ENCODE results near the gene MMP15.

MMP15 gene

DNA sequence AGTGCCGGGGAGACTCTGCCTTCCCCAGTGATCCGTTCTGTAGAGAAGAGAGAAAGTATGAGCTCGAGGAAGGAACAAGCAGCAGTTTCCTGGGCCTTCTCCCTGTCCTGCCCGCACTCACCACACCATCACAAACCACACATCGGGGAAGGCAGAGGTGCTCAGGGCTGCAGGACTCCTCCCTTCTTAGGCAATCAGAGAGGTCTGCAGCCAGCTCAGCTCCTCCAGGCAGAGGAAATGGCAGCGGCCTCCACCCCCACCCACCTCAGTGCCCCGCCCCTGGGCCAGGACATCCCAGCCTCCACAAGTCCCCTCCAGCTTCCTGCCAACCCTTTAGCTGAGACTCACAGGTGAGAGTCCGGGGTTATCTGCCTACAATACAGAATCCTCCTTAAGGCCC is 27.1 kb upstream of the MMP15 start:
- ChIA-PET CTCF (interaction anchor here (0.9 kb wide), 1 partner anchor 100 kb away, joined by 3 read pairs; no protein-coding TSS in a partner anchor), POLR2A (interaction anchor here (1.1 kb wide), 1 partner anchor 263 kb away, joined by 3 read pairs; the partner anchor contains the start of gene KATNB1)
- TF ChIP-seq HDGF (IDR thresholded peaks at IDR 0.05; ENCODE audit: borderline replicate concordance) (no peak), TARDBP (IDR thresholded peaks at IDR 0.05) (no peak), BHLHE40 (IDR thresholded peaks at IDR 0.05; ENCODE audit: borderline replicate concordance) (no peak), FOXA1 (IDR thresholded peaks at IDR 0.05) (no peak), SUZ12 (IDR thresholded peaks at IDR 0.05) (no peak), SP1 (IDR thresholded peaks at IDR 0.05) (no peak), NFRKB (IDR thresholded peaks at IDR 0.05) (no peak), CTBP1 (IDR thresholded peaks at IDR 0.05; ENCODE audit: borderline replicate concordance) (no peak), ELF4 (IDR thresholded peaks at IDR 0.05) (no peak), L3MBTL2 (conservative IDR thresholded peaks at IDR 0.05) (no peak), ARNT (IDR thresholded peaks at IDR 0.05) (no peak), LEF1 (IDR thresholded peaks at IDR 0.05; ENCODE audit: borderline replicate concordance) (no peak), FOXK2 (IDR thresholded peaks at IDR 0.05) (no peak), ZNF384 (IDR thresholded peaks at IDR 0.05) (no peak), FOXM1 (IDR thresholded peaks at IDR 0.05; ENCODE audit: borderline replicate concordance) (no peak)
- DNase-seq (ENCODE audit: extremely low spot score) = no peak

DNA sequence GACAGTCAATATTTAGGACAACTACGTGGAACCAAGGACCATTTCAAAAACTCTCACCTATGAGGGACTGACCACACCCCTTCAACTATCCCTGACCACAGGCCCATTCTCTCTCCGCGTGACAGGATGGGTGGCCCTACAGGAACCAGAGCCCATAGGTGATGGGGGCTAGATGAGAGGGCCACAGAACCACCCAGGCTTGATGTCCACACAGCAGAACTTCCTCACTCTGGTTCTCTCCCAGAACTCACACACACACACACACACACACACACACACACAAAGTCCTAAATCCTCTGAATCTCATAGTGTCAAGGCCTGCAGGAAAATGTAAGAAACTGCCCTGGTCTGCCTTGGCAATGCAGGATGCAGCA is 26.6 kb upstream of the MMP15 start:
- DNase-seq (ENCODE audit: extremely low spot score) = no peak
- POLR2A ChIA-PET = interaction anchor here (1.1 to 1.2 kb wide), 2 partner anchors 130 to 263 kb away, joined by 3 to 4 read pairs; partner anchors contain the start of genes CFAP20 and KATNB1
- TF ChIP-seq FOXK2 (IDR thresholded peaks at IDR 0.05) = no peak
- no peak for TF ChIP-seq HDGF (IDR thresholded peaks at IDR 0.05; ENCODE audit: borderline replicate concordance)
- TF ChIP-seq, protein P1, sequence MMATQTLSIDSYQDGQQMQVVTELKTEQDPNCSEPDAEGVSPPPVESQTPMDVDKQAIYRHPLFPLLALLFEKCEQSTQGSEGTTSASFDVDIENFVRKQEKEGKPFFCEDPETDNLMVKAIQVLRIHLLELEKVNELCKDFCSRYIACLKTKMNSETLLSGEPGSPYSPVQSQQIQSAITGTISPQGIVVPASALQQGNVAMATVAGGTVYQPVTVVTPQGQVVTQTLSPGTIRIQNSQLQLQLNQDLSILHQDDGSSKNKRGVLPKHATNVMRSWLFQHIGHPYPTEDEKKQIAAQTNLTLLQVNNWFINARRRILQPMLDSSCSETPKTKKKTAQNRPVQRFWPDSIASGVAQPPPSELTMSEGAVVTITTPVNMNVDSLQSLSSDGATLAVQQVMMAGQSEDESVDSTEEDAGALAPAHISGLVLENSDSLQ (IDR thresholded peaks at IDR 0.05) = no peak
- TF ChIP-seq ZNF384 (IDR thresholded peaks at IDR 0.05) = no peak
- TF ChIP-seq SP1 (IDR thresholded peaks at IDR 0.05) = no peak
- no peak for TF ChIP-seq BHLHE40 (IDR thresholded peaks at IDR 0.05; ENCODE audit: borderline replicate concordance)
- no peak for TF ChIP-seq LEF1 (IDR thresholded peaks at IDR 0.05; ENCODE audit: borderline replicate concordance)
- no peak for TF ChIP-seq SUZ12 (IDR thresholded peaks at IDR 0.05)
- no peak for TF ChIP-seq CTBP1 (IDR thresholded peaks at IDR 0.05; ENCODE audit: borderline replicate concordance)
- no peak for TF ChIP-seq L3MBTL2 (conservative IDR thresholded peaks at IDR 0.05)
- CTCF ChIA-PET = interaction anchor here (0.9 kb wide), 2 partner anchors 67 to 100 kb away, joined by 3 read pairs; no protein-coding TSS in a partner anchor

DNA sequence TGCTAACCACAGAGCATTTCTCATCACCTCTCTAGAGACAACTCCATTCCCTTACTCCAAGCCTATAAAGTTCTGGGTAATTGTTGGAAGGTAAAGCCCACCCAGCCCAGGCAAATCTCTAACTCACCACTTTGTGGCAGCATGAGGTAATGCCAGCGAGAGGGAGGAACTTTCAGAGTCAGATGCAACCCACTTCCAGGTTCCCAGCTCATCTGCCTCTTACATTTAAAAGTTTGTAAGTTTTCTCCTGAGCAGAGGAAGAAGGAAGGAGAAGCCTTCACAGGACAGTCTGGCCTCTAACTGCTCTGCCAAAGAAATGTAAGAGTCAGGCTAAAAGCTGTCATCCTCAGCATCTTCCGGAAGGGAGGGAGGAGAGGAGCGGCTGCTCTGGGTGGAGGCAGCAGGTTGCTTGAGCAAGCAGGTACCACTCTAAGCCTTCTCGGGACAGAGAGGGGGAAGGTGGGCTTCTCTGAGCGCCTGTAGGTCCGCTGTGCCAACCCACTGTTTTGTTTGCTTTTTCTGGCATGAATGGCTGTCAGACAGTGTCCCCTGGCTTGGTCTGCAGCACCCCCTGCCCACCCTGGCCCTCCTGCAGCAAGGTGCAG is 26.1 kb upstream of the MMP15 start:
- DNase-seq (ENCODE audit: extremely low spot score) = no peak
- ChIA-PET CTCF (interaction anchor here (0.9 kb wide), 1 partner anchor 67 kb away, joined by 3 read pairs; no protein-coding TSS in a partner anchor), POLR2A (interaction anchor here (0.6 to 1.2 kb wide), 3 partner anchors 19 to 264 kb away, joined by 3 to 4 read pairs (median 3); partner anchors contain the start of genes CFAP20 and KATNB1)
- no peak for TF ChIP-seq FOXK2 (IDR thresholded peaks at IDR 0.05)
- TF ChIP-seq L3MBTL2 (conservative IDR thresholded peaks at IDR 0.05) = no peak
- no peak for TF ChIP-seq SUZ12 (IDR thresholded peaks at IDR 0.05)
- no peak for TF ChIP-seq ARNT (IDR thresholded peaks at IDR 0.05)
- TF ChIP-seq, protein P1 (IDR thresholded peaks at IDR 0.05) = no peak
- TF ChIP-seq ZNF384 (IDR thresholded peaks at IDR 0.05) = no peak
- TF ChIP-seq TARDBP (IDR thresholded peaks at IDR 0.05) = no peak
- no peak for TF ChIP-seq FOXM1 (IDR thresholded peaks at IDR 0.05; ENCODE audit: borderline replicate concordance)
- TF ChIP-seq SP1 (IDR thresholded peaks at IDR 0.05) = no peak
- no peak for TF ChIP-seq LEF1 (IDR thresholded peaks at IDR 0.05; ENCODE audit: borderline replicate concordance)
- TF ChIP-seq FOXA1 (IDR thresholded peaks at IDR 0.05) = no peak
- TF ChIP-seq NFRKB (IDR thresholded peaks at IDR 0.05) = no peak

DNA sequence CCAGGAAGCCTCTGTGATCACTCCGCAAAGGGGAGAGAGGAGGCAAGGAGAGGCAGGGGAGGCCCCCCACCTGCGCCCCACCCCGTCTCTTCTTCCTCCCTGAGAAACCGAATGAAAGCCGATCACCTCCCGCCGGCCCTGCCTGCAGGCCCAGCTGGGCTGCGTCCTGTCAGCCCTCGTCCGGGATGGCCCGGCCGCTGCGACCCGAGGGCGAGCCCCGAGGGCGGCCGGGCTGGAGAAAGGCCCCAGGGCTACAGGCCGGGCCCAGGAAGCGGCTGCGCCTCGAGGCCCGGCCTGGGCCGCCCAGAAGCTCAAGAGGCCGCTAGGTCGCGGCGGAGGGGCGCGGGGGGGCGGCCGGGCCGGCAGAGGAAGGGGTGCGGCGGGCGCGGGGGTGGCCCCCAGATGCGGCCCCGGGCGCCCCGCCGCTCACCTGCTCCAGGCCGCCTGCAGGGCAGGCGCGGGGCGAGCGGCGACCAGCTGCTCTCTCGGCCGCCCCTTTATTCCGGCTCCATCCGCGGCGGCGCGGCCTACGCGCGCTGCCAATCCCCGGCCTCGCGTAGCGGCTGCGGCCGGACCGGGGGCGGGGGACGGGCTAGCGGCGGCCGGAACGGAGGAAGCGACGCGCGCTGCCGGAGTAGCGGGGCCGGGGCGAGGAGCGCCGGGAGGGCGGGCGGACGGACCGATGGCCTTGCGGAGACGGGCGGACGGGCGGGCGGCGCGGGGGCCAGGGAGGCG is 25.4 kb upstream of the MMP15 start, which contains the start of gene ZNF319:
Gene ZNF319 (minus strand): TSS at position 702 of the 735 bp plus-strand sequence. CDS start 2,407 bp downstream, outside the sequence.
- ChIA-PET POLR2A (interaction anchor here (0.6 to 1.5 kb wide), 4 partner anchors 20 to 265 kb away, joined by 3 to 4 read pairs (median 3); partner anchors contain the start of genes CFAP20 and KATNB1), CTCF (interaction anchor here (0.9 to 1.3 kb wide), 2 partner anchors 94 to 141 kb away, joined by 3 read pairs; no protein-coding TSS in a partner anchor)
- DNase-seq (ENCODE audit: extremely low spot score) = no peak

DNA sequence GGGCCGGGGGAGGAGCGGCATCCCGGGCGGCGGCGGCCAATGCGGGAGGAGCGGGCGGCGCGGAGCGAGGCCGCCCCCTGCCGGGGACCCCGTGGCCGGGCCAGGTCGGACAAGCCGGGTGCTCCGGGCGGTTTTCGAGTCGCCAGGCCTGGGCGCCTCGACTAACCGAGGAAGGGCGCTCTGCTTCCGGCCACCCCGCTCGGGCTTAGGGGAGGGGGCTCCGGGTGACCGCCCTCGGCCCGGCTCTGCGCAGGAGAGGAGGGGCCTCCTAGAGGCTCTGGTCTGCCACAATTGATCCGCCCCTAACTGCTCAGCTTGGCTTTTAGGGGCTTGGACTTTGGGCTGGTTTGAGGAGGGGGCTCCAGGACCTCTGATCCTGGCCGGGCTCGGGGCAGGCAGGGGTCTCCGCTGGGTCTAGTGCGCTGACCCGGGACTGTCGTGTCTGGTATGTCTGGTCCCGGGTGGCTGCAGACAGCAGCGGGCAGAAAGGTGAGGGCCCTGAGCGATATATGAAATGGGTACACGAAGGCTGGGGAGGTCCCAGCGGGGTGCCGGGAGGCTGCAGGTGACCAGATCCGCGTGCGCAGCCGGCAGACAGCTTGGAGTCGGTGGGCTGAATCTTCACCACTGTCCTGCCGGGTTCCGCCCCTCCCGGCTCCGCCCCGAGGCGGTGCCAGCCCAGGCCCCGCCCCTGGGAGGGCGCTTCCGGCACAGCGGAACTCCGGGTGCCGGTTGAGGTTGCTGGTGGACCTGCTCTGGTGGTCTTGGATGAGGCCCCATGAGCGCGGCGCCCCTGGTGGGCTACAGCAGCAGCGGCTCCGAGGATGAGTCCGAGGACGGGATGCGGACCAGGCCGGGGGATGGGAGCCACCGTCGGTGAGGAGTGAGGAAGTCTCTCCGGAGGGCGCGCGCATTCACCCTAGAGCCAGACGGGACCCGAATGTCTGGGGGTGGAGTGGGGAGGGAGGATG is 24.6 kb upstream of the MMP15 start, which contains the start of gene USB1:
Gene USB1 (plus strand): TSS at position 702 of the 971 bp plus-strand sequence. CDS start 77 bp downstream, at position 779.
- CTCF ChIA-PET = interaction anchor here (0.9 to 1.3 kb wide), 3 partner anchors 94 to 141 kb away, joined by 3 to 4 read pairs (median 3); no protein-coding TSS in a partner anchor

More for the DNA sequence above, 25.4 kb upstream of the MMP15 start, which contains the start of gene ZNF319:
- TF ChIP-seq L3MBTL2 (conservative IDR thresholded peaks at IDR 0.05) = no peak
- no peak for TF ChIP-seq FOXA1 (IDR thresholded peaks at IDR 0.05)
- TF ChIP-seq CTBP1 (IDR thresholded peaks at IDR 0.05; ENCODE audit: borderline replicate concordance) = no peak

More for the DNA sequence above, 24.6 kb upstream of the MMP15 start, which contains the start of gene USB1:
- POLR2A ChIA-PET = interaction anchor here (1.0 to 1.5 kb wide), 2 partner anchors 234 to 266 kb away, joined by 3 read pairs; partner anchors contain the start of gene KATNB1
- peak; percentile 96 for DNase-seq (ENCODE audit: extremely low spot score)
- 0 out of 2 replicates have a peak, but pooled peaks have one; percentile 7 for TF ChIP-seq ELF4 (IDR thresholded peaks at IDR 0.05)
- TF ChIP-seq SUZ12 (IDR thresholded peaks at IDR 0.05) = no peak
- TF ChIP-seq L3MBTL2 (conservative IDR thresholded peaks at IDR 0.05) = peak; percentile 54
- no peak for TF ChIP-seq HDGF (IDR thresholded peaks at IDR 0.05; ENCODE audit: borderline replicate concordance)
- TF ChIP-seq SP1 (IDR thresholded peaks at IDR 0.05) = no peak; the same call in 1 of the 2 replicates
- no peak for TF ChIP-seq FOXA1 (IDR thresholded peaks at IDR 0.05)
- no peak for TF ChIP-seq FOXM1 (IDR thresholded peaks at IDR 0.05; ENCODE audit: borderline replicate concordance)
- TF ChIP-seq TARDBP (IDR thresholded peaks at IDR 0.05) = no peak
- TF ChIP-seq NFRKB (IDR thresholded peaks at IDR 0.05) = no peak
